Keratinocyte (primary cell): Measurements from ENCODE around the gene KIF16B.

Experiments
- CTCF ChIP-seq, 3 experiments: IDR thresholded peaks in 1 of 3; conservative IDR thresholded peaks in 1 of 3; optimal IDR thresholded peaks in 1 of 3; 2 replicates in 2 of 3; 3 replicates in 1 of 3; pipeline versions ENCODE3 to v1.5.1; 2011; ENCODE audit warnings: low read length in 3 of 3, mild to moderate bottlenecking in 3 of 3, moderate library complexity in 2 of 3, control low read depth in 1 of 3, inconsistent platforms in 1 of 3; ENCODE audit not compliant: insufficient read depth in 2 of 3; ENCODE audit errors: extremely low read depth in 1 of 3
- EZH2 ChIP-seq: IDR thresholded peaks from one replicate; pipeline ENCODE4 v1.6.1; 2012; ENCODE audit warnings: inconsistent platforms, mild to moderate bottlenecking, low read length, moderate library complexity

GRCh38 chr20:16516794-16517193 lies 56.5 kb downstream of the KIF16B start:
- no peak for TF ChIP-seq CTCF (optimal IDR thresholded peaks at IDR 0.05 in 1 of 3, IDR thresholded peaks at IDR 0.05 in 1 of 3, conservative IDR thresholded peaks at IDR 0.05 in 1 of 3; ENCODE audit: extremely low read depth in 1 of 3, insufficient read depth in 2 of 3, low read length in 3 of 3)
- no peak for TF ChIP-seq EZH2
